Lung (tissue), 12 donors: ENCODE results near the gene DAPK2. TPM values are rescaled to one million over a fixed set of nuclear protein-coding genes. Genes with fewer than 3 reads are reported as not detected.

Experiments used
- ATAC-seq: fragments of 200-7000 bp; cut with Tn5 transposase; one replicate; pipeline ENCODE4 v1.9.1; 2020; ENCODE audit warnings: moderate number of reproducible peaks; ENCODE audit not compliant: insufficient read depth, low FRiP score
- DNase-seq, 3 donors: peaks; one replicate each; pipeline ENCODE4 v3.0.0-alpha.2; 2013 to 2017
- H3K27ac ChIP-seq, 2 donors: one replicate each; pipeline ENCODE4 v1.5.1; 2013; ENCODE audit warnings: mild to moderate bottlenecking in 2 of 2, moderate library complexity in 2 of 2, control low read depth in 1 of 2, inconsistent platforms in 1 of 2, low read depth in 1 of 2, low read length in 1 of 2
- H3K27me3 ChIP-seq, 3 donors: one replicate each; pipeline ENCODE4 v1.5.1; 2013; ENCODE audit warnings: low read length in 2 of 3; ENCODE audit not compliant: control insufficient read depth in 3 of 3, insufficient read depth in 3 of 3
- H3K36me3 ChIP-seq, 4 donors: one replicate each; pipeline ENCODE4 v1.5.1; 2013; ENCODE audit warnings: low read length in 4 of 4, mild to moderate bottlenecking in 1 of 4, moderate library complexity in 1 of 4; ENCODE audit not compliant: control insufficient read depth in 4 of 4, insufficient read depth in 4 of 4
- H3K4me1 ChIP-seq, 5 donors: one replicate each; pipeline ENCODE4 v1.5.1; 2013; ENCODE audit warnings: low read length in 5 of 5, mild to moderate bottlenecking in 2 of 5, moderate library complexity in 1 of 5; ENCODE audit not compliant: control insufficient read depth in 5 of 5, insufficient read depth in 5 of 5
- H3K4me3 ChIP-seq: one replicate; pipeline ENCODE4 v1.5.1; 2013; ENCODE audit warnings: mild to moderate bottlenecking, control low read depth, moderate library complexity
- H3K9ac ChIP-seq, 2 donors: one replicate each; pipeline ENCODE4 v1.5.1; 2013; ENCODE audit warnings: low read length in 2 of 2, control low read depth in 1 of 2; ENCODE audit not compliant: insufficient read depth in 1 of 2
- H3K9me3 ChIP-seq, 4 donors: one replicate each; pipeline ENCODE4 v1.5.1; 2013; ENCODE audit warnings: low read length in 3 of 4, mild to moderate bottlenecking in 1 of 4, moderate library complexity in 1 of 4; ENCODE audit not compliant: control insufficient read depth in 4 of 4, insufficient read depth in 3 of 4
- WGBS, 2 donors: extraction: QIAGEN DNeasy Blood & Tissue Kit; methylation state at CpG; one replicate each; pipeline ENCODE4 v1.1.7; 2013; 5-methylcytosine and 5-hydroxymethylcytosine counted together
- polyA plus RNA-seq, 2 donors: library from polyadenylated mRNA; stranded (reverse); fragments of 200-250 nt; gene quantifications; one replicate each; pipeline ENCODE4 v1.2.1, GENCODE V29; 2013
- total RNA-seq, 2 donors: library from RNA; depleted of rRNA in 1 of 2; stranded (reverse); fragments of >200 nt in 1 of 2; gene quantifications; one replicate each; pipeline ENCODE4 v1.2.1, GENCODE V29; 2014 to 2021
- TF ChIP-seq, protein P1 (sequence below): IDR thresholded peaks from 2 replicates; pipeline ENCODE4 v1.5.1; 2012; ENCODE audit warnings: mild to moderate bottlenecking; ENCODE audit errors: control extremely low read depth, extremely low read depth
- donor health status: control.
- donor health status: control.
- donor health status: Bipolar disorder and iron deficiency.
- donor health status: healthy.
- donor health status: DM: yes; HTN: yes; CAD: no.

Gene DAPK2
- total and polyA plus RNA-seq, 4 donors = 20.5 to 59.0 (median 49.1) TPM

DNA sequence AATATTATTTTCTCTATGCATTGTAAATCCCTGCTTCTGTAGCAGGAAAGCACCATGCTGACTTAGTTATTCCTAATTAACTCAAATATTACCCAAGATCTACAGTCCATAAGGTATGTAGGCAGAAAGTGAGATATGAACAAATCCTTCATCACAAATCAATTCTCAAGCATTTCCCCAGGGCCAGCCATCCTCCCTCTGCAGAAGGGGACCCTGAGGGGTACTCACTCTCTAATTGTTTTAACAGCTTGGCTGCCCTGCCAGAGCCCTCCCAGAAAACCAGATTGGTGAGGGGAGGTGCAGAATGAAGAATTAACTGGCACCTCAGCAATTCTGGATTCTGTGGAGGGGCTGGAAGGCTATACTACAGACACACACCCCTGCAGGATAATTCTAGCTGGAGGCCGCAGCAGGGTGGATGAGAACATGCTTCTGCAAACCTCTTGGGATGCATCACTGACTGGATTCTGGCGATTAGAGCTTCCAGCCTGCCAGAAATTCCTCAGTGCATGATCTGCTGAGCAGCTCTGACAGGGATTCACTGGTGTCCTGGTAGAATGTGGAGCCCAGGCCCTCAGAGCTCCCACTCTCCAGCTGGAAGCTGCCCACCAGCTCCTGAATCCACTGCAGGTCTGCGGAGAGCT, 123.9 kb downstream of the DAPK2 start:
- Histone ChIP-seq H3K27ac (no peak overlapping the region), H3K27me3 (no peaks in the 10 kb centered on the region), H3K9me3 (no peaks in the 10 kb centered on the region), H3K9ac (no peak overlapping the region), H3K36me3 (peaks cover 0 to 12% (median 1%) of the 10 kb centered on the region in 4 donors), H3K4me3 (no peak overlapping the region), H3K4me1 (peaks cover 0 to 8% (median 0%) of the 10 kb centered on the region in 5 donors)
- DNase-seq = no peak
- WGBS, 2 donors = 93 to 94% methylated on average over 3 of the region's 3 CpGs
- no peak for ATAC-seq
- TF ChIP-seq, protein P1, sequence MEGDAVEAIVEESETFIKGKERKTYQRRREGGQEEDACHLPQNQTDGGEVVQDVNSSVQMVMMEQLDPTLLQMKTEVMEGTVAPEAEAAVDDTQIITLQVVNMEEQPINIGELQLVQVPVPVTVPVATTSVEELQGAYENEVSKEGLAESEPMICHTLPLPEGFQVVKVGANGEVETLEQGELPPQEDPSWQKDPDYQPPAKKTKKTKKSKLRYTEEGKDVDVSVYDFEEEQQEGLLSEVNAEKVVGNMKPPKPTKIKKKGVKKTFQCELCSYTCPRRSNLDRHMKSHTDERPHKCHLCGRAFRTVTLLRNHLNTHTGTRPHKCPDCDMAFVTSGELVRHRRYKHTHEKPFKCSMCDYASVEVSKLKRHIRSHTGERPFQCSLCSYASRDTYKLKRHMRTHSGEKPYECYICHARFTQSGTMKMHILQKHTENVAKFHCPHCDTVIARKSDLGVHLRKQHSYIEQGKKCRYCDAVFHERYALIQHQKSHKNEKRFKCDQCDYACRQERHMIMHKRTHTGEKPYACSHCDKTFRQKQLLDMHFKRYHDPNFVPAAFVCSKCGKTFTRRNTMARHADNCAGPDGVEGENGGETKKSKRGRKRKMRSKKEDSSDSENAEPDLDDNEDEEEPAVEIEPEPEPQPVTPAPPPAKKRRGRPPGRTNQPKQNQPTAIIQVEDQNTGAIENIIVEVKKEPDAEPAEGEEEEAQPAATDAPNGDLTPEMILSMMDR = no peak

DNA sequence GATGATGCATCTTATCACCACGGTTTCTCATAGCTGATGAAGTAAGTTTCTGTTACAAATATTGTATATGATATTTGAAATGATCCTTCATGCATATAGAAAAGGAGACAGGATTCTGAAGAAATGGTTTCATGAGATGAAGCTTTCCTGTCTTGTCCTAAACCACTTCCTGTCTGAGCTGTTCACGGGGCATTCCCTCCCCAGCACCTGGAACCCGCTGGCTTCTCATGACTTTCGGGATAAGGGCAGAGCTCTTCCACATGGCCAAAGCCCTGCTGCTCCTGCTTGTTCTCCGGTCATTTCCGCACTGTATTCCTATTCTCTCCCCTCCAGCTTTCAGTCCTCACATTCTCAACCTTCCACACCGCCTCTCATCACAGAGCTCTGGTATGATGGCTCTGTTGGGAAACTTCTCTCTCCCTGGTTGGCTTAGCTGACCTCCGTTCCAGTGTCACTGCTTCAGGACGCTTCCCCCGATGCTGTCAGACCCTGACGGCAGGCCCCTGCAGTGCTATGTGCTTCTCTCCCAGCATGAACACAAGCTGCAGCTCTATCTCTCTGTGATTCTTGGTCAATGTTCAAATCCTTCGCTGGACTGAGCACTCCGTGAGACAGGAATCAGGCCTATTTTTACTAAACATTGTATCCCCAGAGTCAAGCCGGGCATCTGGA, 125.6 kb downstream of the DAPK2 start:
- H3K27ac ChIP-seq = no peak overlapping the region
- peaks cover 0 to 14% (median 4%) of the 10 kb centered on the region in 5 donors for H3K4me1 ChIP-seq
- WGBS, 2 donors = 72 to 84% methylated on average over 14 of the region's 14 CpGs
- no peaks in the 10 kb centered on the region for H3K9me3 ChIP-seq
- no peaks in the 10 kb centered on the region for H3K27me3 ChIP-seq
- peaks cover 0 to 8% (median 1%) of the 10 kb centered on the region in 4 donors for H3K36me3 ChIP-seq
- DNase-seq (no peak), ATAC-seq (no peak)
- H3K9ac ChIP-seq = no peak overlapping the region
- TF ChIP-seq, protein P1 = no peak
- H3K4me3 ChIP-seq = no peak overlapping the region

DNA sequence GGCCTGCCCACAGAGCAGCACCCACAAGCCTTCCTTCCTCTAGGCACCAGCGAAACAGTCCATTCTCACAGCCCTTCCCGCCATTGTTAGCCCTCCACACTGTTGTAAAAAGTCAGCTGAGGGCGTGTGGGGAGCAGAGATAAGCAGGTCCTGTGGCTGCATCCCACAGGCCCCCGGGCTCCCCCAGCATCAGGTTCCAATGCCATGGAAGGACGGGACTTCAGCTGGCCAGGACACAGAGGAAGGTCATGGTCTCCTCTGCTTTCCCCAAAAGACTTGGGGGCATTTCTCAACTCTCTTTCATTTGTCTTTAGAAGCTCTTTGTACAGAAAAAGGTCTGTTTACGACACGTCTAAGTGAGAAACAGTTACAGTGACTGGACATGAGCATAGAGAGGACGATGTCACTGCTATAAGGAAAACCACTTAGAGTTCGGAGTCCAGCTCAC, 127.4 kb downstream of the DAPK2 start:
- H3K4me3 ChIP-seq = no peak overlapping the region
- DNase-seq (no peak), ATAC-seq (no peak)
- H3K4me1 ChIP-seq = peaks cover 0 to 15% (median 4%) of the 10 kb centered on the region in 5 donors
- H3K9ac ChIP-seq = no peak overlapping the region
- H3K9me3 ChIP-seq = no peaks in the 10 kb centered on the region
- H3K27me3 ChIP-seq = no peaks in the 10 kb centered on the region
- WGBS, 2 donors = 72 to 83% methylated on average over 9 of the region's 9 CpGs
- no peak overlapping the region for H3K27ac ChIP-seq
- TF ChIP-seq, protein P1 = no peak
- H3K36me3 ChIP-seq = peaks cover 0 to 6% (median 1%) of the 10 kb centered on the region in 4 donors
